Suppressor macrophage treated with lipopolysaccharide for 4 hours (primary cell): Measurements from ENCODE around the gene SUPT20H.
A peak's percentile ranks its signal among the peaks of the same experiment; 100 is the strongest.

Experiments
- DNase-seq: peaks from one replicate; pipeline ENCODE4 v3.0.0-alpha.2; 2020

Gene SUPT20H

DNA sequence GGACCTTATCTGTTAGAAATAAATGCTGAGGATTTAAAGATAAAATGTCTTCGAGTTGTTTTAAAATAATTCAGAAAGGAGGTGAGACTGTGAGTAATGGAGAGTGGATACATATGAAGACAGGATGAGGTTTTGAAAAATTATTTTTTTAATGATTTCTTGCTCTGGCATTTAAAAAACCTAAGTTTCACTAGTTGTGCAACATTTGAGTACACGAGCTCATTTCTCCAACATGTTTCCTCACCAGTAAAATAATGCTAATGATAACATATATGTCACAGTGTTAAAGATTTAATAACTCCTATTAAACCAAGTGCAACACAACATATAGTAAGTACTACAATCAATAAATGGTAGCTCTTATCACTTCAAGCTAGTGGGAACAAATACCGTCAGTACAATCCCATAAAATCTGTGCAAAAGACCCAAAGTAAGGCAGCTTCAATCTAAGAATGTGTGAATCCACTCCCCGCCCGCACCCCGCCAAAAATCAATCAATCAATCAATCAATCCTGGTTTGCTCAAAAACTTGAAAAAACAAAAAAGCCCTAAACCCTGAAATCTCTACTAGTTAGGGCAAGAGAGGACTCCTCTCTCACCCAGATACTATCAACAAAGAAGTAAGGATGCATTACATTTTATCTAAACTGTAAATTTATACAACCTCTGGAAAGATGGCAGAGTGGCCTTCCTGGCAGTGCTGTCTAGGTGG, 61.6 kb downstream of the SUPT20H start:
- peak; percentile 10 for DNase-seq

GRCh38 chr13:36992362-36992761, 67.1 kb downstream of the SUPT20H start:
- no peak for DNase-seq

DNA sequence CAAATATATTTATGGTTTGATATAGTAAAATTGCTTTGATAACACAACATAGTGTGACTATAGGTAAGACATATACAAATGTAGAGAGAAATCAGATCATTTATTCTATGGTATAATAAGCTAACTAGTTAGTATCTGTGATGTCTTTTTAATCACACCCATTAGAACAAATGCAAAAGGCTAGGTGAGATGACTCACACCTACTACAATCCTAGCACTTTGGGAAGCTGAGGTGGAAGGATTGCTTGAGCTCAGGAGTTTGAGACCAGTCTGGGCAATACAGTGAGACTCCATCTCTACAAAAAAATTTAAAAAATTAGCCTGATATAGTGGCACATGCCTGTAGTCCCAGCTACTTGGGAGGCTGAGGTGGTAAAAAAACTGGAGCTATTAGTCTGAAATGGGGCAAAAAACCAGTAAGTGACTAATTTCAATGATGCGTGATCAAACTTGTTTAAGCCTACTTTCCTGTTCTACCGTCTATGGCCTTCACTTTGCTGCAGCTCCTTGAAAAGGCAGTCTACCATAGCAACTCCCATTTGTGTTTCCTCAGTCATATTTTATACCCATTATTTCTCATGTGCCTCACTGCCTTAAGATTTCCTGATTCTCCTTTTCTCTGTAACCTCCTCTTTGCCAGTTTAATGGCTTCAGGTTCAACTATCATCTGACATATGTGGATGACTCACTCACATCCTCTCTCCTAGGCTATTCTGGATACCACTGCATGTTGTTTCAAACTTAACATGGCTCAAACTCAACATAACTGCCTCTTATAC, 72.8 kb downstream of the SUPT20H start:
- DNase-seq = no peak

GRCh38 chr13:36981156-36981743, 78.2 kb downstream of the SUPT20H start:
- peak; percentile 61 for DNase-seq

DNA sequence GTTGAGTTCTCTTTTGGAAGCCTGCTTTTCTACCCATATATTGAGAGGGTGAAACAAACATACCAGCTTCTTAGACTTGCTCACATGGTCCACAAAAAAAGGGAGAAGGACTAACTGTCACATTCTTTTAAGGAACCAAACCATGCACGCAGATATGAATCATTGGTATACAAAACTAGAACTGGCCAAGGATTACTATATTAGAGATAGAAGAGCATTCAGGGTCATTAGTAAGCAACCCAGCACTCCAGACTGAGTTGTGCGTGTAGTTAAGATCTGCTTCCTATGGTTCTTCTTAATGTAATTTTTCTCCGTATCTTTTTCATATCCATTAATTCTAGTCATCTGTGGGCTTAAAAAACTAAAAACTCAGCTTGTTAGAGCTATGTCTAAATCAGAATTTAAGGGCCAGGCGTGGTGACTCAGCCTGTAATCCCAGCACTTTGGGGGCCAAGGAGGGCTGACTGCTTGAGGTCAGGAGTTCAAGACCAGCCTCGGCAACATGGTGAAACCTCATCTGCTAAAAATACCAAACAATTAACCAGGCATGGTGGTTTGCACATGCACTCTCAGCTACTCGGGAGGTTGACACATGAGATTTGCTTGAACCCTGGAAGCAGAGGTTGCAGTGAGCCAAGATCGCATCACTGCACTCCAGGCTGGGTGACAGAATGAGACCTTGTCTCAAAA, 80.0 kb downstream of the SUPT20H start:
- DNase-seq = peak; percentile 69

DNA sequence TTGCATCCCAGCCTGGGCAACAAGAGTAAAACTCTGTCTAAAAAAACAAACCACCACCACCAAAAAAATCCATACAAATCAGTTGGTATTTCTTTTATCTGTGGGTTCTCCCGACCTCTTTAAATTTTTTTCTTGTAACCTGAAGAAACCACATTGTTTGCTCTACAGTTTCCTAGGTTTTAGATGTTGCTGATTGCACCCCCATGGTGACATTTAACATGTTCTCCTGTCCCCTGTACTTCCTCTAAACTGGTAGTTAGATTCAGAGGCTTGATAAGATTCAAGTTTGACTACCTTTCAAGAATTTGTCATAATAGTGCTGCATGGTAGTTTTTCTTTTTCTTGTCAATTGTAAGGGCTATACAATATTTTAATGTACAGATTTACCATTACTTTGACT, 84.3 kb downstream of the SUPT20H start:
- no peak for DNase-seq

DNA sequence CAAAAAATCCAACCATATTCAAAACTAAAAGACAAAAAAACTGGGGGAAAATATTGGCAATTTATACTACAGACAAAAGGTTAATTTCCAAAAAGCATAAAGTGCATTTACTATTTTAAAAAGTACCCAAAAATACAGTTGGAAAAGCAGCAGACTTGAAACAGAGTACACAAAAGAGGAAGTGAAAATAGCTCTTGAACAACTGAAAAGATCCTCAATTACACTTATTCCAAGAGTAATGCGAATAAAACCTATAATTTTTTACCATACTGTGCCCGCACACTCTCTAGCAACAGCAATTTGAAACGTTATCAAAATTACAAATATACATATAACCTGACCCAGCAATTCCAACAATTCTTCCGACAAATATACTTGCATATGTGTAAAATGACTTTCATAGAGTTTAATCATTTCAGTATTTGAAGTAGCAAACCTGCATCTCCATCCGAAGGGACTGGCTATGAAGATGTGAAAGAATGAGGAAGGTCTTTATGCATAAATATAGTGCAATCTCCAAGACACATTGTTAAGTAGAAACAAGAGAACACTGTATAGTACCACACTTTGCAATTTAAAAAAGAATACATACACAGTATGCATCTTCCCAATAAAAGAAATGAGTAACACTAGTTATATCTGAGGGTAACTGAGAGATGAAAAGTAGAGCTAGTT, 85.7 kb downstream of the SUPT20H start:
- peak; percentile 36 for DNase-seq

DNA sequence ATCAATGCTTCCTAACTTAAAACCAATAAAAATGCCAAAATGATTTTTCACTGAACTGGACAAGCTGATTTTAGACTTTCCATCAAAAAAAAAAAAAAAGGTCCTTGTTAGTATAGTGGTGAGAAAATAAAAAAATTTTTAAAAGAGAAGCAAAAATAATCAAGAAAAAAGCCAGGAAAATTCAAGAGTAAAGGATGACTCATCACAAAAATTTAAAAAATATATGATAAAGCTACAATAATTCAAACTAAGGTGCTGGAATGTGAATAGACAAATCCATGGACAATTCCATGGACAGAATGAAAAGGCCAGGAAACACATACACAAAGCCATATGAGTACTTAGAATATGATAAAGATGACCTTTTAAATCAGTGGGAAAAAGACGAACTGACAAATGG, 86.5 kb downstream of the SUPT20H start:
- no peak for DNase-seq

- DNase-seq = no peak
Measured at GRCh38 chr13:36966404-36966803, 93.1 kb downstream of the SUPT20H start.

- no peak for DNase-seq
Measured at GRCh38 chr13:36965767-36966166, 93.7 kb downstream of the SUPT20H start.

GRCh38 chr13:36959456-36960116, 99.9 kb downstream of the SUPT20H start:
- no peak for DNase-seq
